ENCODE measurements around the gene KBTBD8. TPM values are rescaled to one million over a fixed set of nuclear protein-coding genes. Genes with fewer than 3 reads are reported as not detected.

Gene KBTBD8
- total and polyA plus RNA-seq, 4 donors = 0.08 to 14.2 (median 1.3) TPM

GRCh38 chr3:66991459-66991858, 6.6 kb upstream of the KBTBD8 start:
- Histone ChIP-seq H3K9me3 (ENCODE audit: control insufficient read depth in 4 of 4, low read length in 3 of 4) (no peaks in the 10 kb centered on the region), H3K36me3 (ENCODE audit: control insufficient read depth in 4 of 4, insufficient read depth in 3 of 4, low read depth in 1 of 4, low read length in 3 of 4) (no peaks in the 10 kb centered on the region), H3K4me1 (ENCODE audit: control insufficient read depth in 4 of 4, insufficient read depth in 4 of 4, low read length in 3 of 4) (no peaks in the 10 kb centered on the region), H3K27ac (ENCODE audit: low read depth in 1 of 2, low read length in 2 of 2) (no peak overlapping the region), H3K27me3 (ENCODE audit: control insufficient read depth in 4 of 4, insufficient read depth in 4 of 4, low read length in 3 of 4) (peaks cover 0 to 3% (median 0%) of the 10 kb centered on the region in 4 donors), H3K4me3 (ENCODE audit: low read depth in 1 of 3, low read length in 3 of 3) (no peak overlapping the region), H3K9ac (ENCODE audit: low read depth in 1 of 2, low read length in 2 of 2) (no peak overlapping the region)
- 76% methylated on average over 1 of the region's 1 CpG for WGBS
- DNase-seq (ENCODE audit: low spot score) = no peak
- TF ChIP-seq MAX (IDR thresholded peaks at IDR 0.05) (no peak), YY1 (IDR thresholded peaks at IDR 0.05) (no peak), REST (IDR thresholded peaks at IDR 0.05) (no peak), HNF4A (conservative IDR thresholded peaks at IDR 0.05) (no peak), FOXA1 (IDR thresholded peaks at IDR 0.05) (no peak), NR2F2 (IDR thresholded peaks at IDR 0.05) (no peak), FOXA2 (IDR thresholded peaks at IDR 0.05) (no peak), RXRA (IDR thresholded peaks at IDR 0.05) (no peak), SP1 (IDR thresholded peaks at IDR 0.05) (no peak), RAD21 (IDR thresholded peaks at IDR 0.05) (no peak), ZBTB33 (IDR thresholded peaks at IDR 0.05) (no peak), TAF1 (conservative IDR thresholded peaks at IDR 0.05) (no peak), HNF4G (IDR thresholded peaks at IDR 0.05) (no peak), GABPA (IDR thresholded peaks at IDR 0.05 in 1 of 2, conservative IDR thresholded peaks at IDR 0.05 in 1 of 2) (no peak), EGR1 (IDR thresholded peaks at IDR 0.05; ENCODE audit: low read depth in 2 of 2) (no peak), JUND (IDR thresholded peaks at IDR 0.05) (no peak)
- TF ChIP-seq, protein P1, sequence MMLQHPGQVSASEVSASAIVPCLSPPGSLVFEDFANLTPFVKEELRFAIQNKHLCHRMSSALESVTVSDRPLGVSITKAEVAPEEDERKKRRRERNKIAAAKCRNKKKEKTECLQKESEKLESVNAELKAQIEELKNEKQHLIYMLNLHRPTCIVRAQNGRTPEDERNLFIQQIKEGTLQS (IDR thresholded peaks at IDR 0.05) = no peak
- TF ChIP-seq, protein P2, sequence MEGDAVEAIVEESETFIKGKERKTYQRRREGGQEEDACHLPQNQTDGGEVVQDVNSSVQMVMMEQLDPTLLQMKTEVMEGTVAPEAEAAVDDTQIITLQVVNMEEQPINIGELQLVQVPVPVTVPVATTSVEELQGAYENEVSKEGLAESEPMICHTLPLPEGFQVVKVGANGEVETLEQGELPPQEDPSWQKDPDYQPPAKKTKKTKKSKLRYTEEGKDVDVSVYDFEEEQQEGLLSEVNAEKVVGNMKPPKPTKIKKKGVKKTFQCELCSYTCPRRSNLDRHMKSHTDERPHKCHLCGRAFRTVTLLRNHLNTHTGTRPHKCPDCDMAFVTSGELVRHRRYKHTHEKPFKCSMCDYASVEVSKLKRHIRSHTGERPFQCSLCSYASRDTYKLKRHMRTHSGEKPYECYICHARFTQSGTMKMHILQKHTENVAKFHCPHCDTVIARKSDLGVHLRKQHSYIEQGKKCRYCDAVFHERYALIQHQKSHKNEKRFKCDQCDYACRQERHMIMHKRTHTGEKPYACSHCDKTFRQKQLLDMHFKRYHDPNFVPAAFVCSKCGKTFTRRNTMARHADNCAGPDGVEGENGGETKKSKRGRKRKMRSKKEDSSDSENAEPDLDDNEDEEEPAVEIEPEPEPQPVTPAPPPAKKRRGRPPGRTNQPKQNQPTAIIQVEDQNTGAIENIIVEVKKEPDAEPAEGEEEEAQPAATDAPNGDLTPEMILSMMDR (IDR thresholded peaks at IDR 0.05; ENCODE audit: low read depth, low read length, missing input control) = no peak
